OCI-LY3 (cell line): ENCODE measurements around the gene SFSWAP.

Source experiments
- CTCF ChIP-seq: fragments of 200-600, 300-600 bp; sonication (generic); IDR thresholded peaks from 2 replicates; pipeline ENCODE4 v1.5.1; 2014; ENCODE audit warnings: antibody characterized with exemption, low read length, low read depth
- EZH2phosphoT487 ChIP-seq: fragments of 200-600 bp; shearing (Covaris generic); IDR thresholded peaks from 2 replicates; pipeline ENCODE4 v1.6.1; 2018; ENCODE audit warnings: antibody characterized with exemption, mixed run types, low read depth

DNA sequence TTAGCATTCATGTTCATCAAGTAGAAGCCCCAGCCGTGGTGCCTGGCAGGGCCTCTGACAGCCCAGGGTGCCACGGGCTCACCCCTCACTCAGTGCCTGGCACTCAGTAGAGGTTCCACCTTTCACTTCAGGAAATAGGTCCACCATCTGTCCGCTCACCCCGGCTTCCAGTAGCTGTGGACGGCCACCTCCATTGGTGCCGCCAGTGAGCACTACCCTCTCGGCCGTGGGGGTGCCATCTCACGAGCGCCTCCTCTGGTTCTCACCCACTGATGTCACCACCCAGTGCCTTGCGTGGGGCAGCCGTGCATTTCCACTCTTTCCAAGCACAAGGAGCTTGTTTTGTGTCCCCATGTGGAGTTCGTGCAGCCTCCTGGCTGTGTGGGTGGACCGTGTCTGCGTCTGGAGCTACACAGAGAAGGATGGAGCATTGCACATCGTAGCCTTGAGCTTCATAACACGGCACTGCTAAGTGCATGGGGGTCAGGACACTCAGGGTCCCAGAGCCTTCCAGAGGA, 76.3 kb downstream of the SFSWAP start:
- TF ChIP-seq CTCF: no peak
- no peak for TF ChIP-seq EZH2phosphoT487
